ENCODE results near the gene GPHN.

The GPHN gene

DNA sequence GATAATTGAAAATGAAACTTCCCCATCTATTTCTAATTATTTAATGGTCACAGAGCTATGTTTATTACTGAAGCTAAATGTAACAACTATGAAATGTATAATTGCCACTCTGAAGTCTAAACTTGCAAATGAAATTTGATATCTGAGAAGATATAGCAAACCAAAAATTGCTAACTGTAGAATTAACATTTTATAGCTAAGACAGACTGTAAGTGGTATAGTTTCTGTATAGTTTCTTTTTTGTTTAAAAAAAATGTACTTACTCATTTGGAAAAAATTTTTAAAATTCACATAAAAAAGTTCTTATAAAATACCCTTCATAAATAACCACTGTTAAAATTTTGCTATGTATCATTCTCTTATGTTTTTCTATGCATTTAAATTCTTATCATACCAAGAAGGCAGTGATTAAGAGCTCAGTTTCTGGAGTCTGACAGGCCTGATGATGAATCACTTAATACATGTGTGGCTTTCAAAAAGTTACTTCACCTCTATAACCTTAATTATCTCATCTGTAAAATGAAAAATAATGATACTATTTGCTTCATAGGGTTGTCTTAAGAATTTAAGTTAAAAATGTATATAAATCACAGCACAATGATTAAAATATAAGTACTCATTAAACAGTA is 466.6 kb downstream of the GPHN start:
- H3K27me3 ChIP-seq (ENCODE audit: control insufficient read depth, insufficient read depth, low read length) = no peaks in the 10 kb centered on the region
- H3K9ac ChIP-seq (ENCODE audit: low read length) = no peak overlapping the region
- H3K9me3 ChIP-seq (ENCODE audit: control insufficient read depth, low read depth, low read length) = no peaks in the 10 kb centered on the region
- no peak overlapping the region for H3K4me3 ChIP-seq (ENCODE audit: low read length)
- H3K4me1 ChIP-seq (ENCODE audit: control insufficient read depth, low read depth, low read length) = no peaks in the 10 kb centered on the region
- no peaks in the 10 kb centered on the region for H3K36me3 ChIP-seq (ENCODE audit: control insufficient read depth, low read depth, low read length)
- H3K27ac ChIP-seq (ENCODE audit: low read length) = no peak overlapping the region

DNA sequence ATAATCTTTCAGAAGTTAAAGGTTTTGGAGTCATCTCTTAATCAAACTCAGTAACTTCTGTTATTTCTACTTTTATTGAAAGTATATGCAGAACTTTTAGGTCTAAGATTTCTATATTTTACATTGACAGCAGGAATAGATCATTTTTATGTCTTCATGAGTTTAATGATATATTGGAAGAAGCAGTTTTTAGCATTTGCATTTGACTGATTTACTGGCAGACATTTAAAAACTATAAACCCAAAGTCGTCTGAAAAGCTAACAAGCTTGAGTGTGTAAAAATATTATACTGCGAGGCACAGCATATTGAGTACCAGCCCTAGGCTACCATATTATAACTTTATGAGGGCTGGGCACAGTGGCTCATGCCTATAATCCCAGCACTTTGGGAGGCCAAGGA is 467.3 kb downstream of the GPHN start:
- no peak overlapping the region for H3K27ac ChIP-seq (ENCODE audit: low read length)
- no peaks in the 10 kb centered on the region for H3K4me1 ChIP-seq (ENCODE audit: control insufficient read depth, low read depth, low read length)
- H3K36me3 ChIP-seq (ENCODE audit: control insufficient read depth, low read depth, low read length) = no peaks in the 10 kb centered on the region
- H3K27me3 ChIP-seq (ENCODE audit: control insufficient read depth, insufficient read depth, low read length) = no peaks in the 10 kb centered on the region
- H3K9ac ChIP-seq (ENCODE audit: low read length) = no peak overlapping the region
- no peaks in the 10 kb centered on the region for H3K9me3 ChIP-seq (ENCODE audit: control insufficient read depth, low read depth, low read length)
- no peak overlapping the region for H3K4me3 ChIP-seq (ENCODE audit: low read length)

- Histone ChIP-seq H3K9me3 (ENCODE audit: control insufficient read depth, low read depth, low read length) (no peaks in the 10 kb centered on the region), H3K4me3 (ENCODE audit: low read length) (no peak overlapping the region), H3K27ac (ENCODE audit: low read length) (no peak overlapping the region), H3K27me3 (ENCODE audit: control insufficient read depth, insufficient read depth, low read length) (no peaks in the 10 kb centered on the region), H3K36me3 (ENCODE audit: control insufficient read depth, low read depth, low read length) (no peaks in the 10 kb centered on the region), H3K9ac (ENCODE audit: low read length) (no peak overlapping the region), H3K4me1 (ENCODE audit: control insufficient read depth, low read depth, low read length) (no peaks in the 10 kb centered on the region)
These were observed 471.4 kb downstream of the GPHN start for GRCh38 chr14:66979101-66979974.

GRCh38 chr14:66982247-66982646 is 474.3 kb downstream of the GPHN start:
- Histone ChIP-seq H3K9ac (ENCODE audit: low read length) (no peak overlapping the region), H3K4me1 (ENCODE audit: control insufficient read depth, low read depth, low read length) (no peaks in the 10 kb centered on the region), H3K27ac (ENCODE audit: low read length) (no peak overlapping the region), H3K9me3 (ENCODE audit: control insufficient read depth, low read depth, low read length) (no peaks in the 10 kb centered on the region), H3K36me3 (ENCODE audit: control insufficient read depth, low read depth, low read length) (no peaks in the 10 kb centered on the region), H3K27me3 (ENCODE audit: control insufficient read depth, insufficient read depth, low read length) (no peaks in the 10 kb centered on the region), H3K4me3 (ENCODE audit: low read length) (no peak overlapping the region)

- no peak overlapping the region for H3K4me3 ChIP-seq (ENCODE audit: low read length)
- H3K4me1 ChIP-seq (ENCODE audit: control insufficient read depth, low read depth, low read length) = no peaks in the 10 kb centered on the region
- no peak overlapping the region for H3K27ac ChIP-seq (ENCODE audit: low read length)
- H3K9me3 ChIP-seq (ENCODE audit: control insufficient read depth, low read depth, low read length) = no peaks in the 10 kb centered on the region
- no peak overlapping the region for H3K9ac ChIP-seq (ENCODE audit: low read length)
- H3K27me3 ChIP-seq (ENCODE audit: control insufficient read depth, insufficient read depth, low read length) = no peaks in the 10 kb centered on the region
- H3K36me3 ChIP-seq (ENCODE audit: control insufficient read depth, low read depth, low read length) = no peaks in the 10 kb centered on the region
These were observed 484.8 kb downstream of the GPHN start for GRCh38 chr14:66992776-66993175.

DNA sequence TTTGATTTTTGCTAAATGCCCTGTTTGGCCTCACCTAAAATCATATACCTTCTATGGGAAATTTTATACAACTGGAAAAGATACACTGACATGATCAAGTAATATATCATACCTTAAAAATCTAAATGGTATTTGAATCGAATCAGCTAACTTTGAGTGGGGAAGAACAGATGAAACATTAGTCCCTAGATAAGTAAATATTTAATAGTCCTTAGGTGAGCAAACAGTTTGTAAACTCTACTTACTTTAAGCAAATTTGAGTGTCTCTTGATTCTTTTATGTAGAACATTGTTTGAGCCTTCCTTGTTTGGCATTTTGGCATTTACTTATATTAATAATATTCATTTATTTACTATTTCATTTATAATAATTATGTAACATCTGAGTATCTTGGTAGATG is 485.6 kb downstream of the GPHN start:
- no peak overlapping the region for H3K9ac ChIP-seq (ENCODE audit: low read length)

DNA sequence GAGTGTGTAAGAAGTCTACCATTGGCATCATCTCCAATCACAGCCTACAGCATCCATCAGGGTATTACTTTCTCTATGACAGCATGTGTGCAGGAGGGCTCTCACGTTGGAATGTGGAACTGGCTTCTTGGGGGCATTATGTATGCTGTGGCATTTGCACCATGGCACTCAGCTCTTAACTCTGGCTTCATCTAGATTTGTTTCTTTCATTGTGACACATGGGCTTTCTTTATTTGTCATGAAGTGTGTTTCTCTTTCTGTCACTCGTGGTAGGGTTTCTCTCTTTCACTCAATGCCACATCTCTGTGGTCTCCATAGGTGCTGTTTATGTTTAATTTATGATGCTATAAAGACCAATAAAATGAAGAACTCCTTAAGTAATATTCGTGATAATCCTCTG is 490.1 kb downstream of the GPHN start:
- H3K4me1 ChIP-seq (ENCODE audit: control insufficient read depth, low read depth, low read length) = no peaks in the 10 kb centered on the region
- H3K27ac ChIP-seq (ENCODE audit: low read length) = no peak overlapping the region
- H3K4me3 ChIP-seq (ENCODE audit: low read length) = no peak overlapping the region
- no peaks in the 10 kb centered on the region for H3K9me3 ChIP-seq (ENCODE audit: control insufficient read depth, low read depth, low read length)
- H3K9ac ChIP-seq (ENCODE audit: low read length) = no peak overlapping the region
- no peaks in the 10 kb centered on the region for H3K36me3 ChIP-seq (ENCODE audit: control insufficient read depth, low read depth, low read length)
- H3K27me3 ChIP-seq (ENCODE audit: control insufficient read depth, insufficient read depth, low read length) = no peaks in the 10 kb centered on the region

More for the DNA sequence above, 485.6 kb downstream of the GPHN start:
- Histone ChIP-seq H3K36me3 (ENCODE audit: control insufficient read depth, low read depth, low read length) (no peaks in the 10 kb centered on the region), H3K27me3 (ENCODE audit: control insufficient read depth, insufficient read depth, low read length) (no peaks in the 10 kb centered on the region), H3K27ac (ENCODE audit: low read length) (no peak overlapping the region), H3K9me3 (ENCODE audit: control insufficient read depth, low read depth, low read length) (no peaks in the 10 kb centered on the region), H3K4me1 (ENCODE audit: control insufficient read depth, low read depth, low read length) (no peaks in the 10 kb centered on the region), H3K4me3 (ENCODE audit: low read length) (no peak overlapping the region)

GRCh38 chr14:66999978-67000377 is 492.0 kb downstream of the GPHN start:
- Histone ChIP-seq H3K27me3 (ENCODE audit: control insufficient read depth, insufficient read depth, low read length) (no peaks in the 10 kb centered on the region), H3K9ac (ENCODE audit: low read length) (no peak overlapping the region), H3K27ac (ENCODE audit: low read length) (no peak overlapping the region), H3K4me1 (ENCODE audit: control insufficient read depth, low read depth, low read length) (no peaks in the 10 kb centered on the region), H3K9me3 (ENCODE audit: control insufficient read depth, low read depth, low read length) (no peaks in the 10 kb centered on the region), H3K4me3 (ENCODE audit: low read length) (no peak overlapping the region), H3K36me3 (ENCODE audit: control insufficient read depth, low read depth, low read length) (no peaks in the 10 kb centered on the region)

- Histone ChIP-seq H3K27ac (ENCODE audit: low read length) (no peak overlapping the region), H3K9me3 (ENCODE audit: control insufficient read depth, low read depth, low read length) (no peaks in the 10 kb centered on the region), H3K4me1 (ENCODE audit: control insufficient read depth, low read depth, low read length) (no peaks in the 10 kb centered on the region), H3K9ac (ENCODE audit: low read length) (no peak overlapping the region), H3K36me3 (ENCODE audit: control insufficient read depth, low read depth, low read length) (no peaks in the 10 kb centered on the region), H3K27me3 (ENCODE audit: control insufficient read depth, insufficient read depth, low read length) (no peaks in the 10 kb centered on the region), H3K4me3 (ENCODE audit: low read length) (no peak overlapping the region)
These were observed 495.2 kb downstream of the GPHN start for GRCh38 chr14:67002994-67003753.

DNA sequence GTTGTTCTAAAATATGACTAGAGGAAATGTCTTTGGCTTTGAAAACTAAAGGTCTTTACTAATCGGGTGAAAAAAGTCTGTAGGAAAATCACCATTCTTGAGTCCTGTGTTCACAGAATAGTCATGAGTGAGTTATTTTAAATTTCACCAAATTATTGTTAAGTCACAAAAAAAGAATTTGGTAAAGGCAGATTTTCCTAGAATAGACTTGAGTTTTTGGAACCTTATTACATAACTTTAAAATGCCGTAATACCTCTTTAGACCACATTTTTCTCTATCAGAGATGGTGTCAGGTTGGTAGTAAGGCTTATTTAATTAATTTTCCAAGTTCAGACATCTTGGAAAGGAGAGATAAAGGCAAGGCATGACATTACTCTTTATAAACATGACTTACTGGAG is 496.6 kb downstream of the GPHN start:
- H3K4me1 ChIP-seq (ENCODE audit: control insufficient read depth, low read depth, low read length) = no peaks in the 10 kb centered on the region
- no peaks in the 10 kb centered on the region for H3K36me3 ChIP-seq (ENCODE audit: control insufficient read depth, low read depth, low read length)
- no peaks in the 10 kb centered on the region for H3K27me3 ChIP-seq (ENCODE audit: control insufficient read depth, insufficient read depth, low read length)
- H3K9ac ChIP-seq (ENCODE audit: low read length) = no peak overlapping the region
- no peak overlapping the region for H3K4me3 ChIP-seq (ENCODE audit: low read length)
- H3K9me3 ChIP-seq (ENCODE audit: control insufficient read depth, low read depth, low read length) = no peaks in the 10 kb centered on the region
- H3K27ac ChIP-seq (ENCODE audit: low read length) = no peak overlapping the region

- H3K36me3 ChIP-seq (ENCODE audit: control insufficient read depth, low read depth, low read length) = no peaks in the 10 kb centered on the region
- H3K9ac ChIP-seq (ENCODE audit: low read length) = no peak overlapping the region
- H3K4me1 ChIP-seq (ENCODE audit: control insufficient read depth, low read depth, low read length) = no peaks in the 10 kb centered on the region
- no peak overlapping the region for H3K4me3 ChIP-seq (ENCODE audit: low read length)
- H3K27ac ChIP-seq (ENCODE audit: low read length) = no peak overlapping the region
- H3K9me3 ChIP-seq (ENCODE audit: control insufficient read depth, low read depth, low read length) = no peaks in the 10 kb centered on the region
- H3K27me3 ChIP-seq (ENCODE audit: control insufficient read depth, insufficient read depth, low read length) = no peaks in the 10 kb centered on the region
These were observed 502.7 kb downstream of the GPHN start for GRCh38 chr14:67010602-67011001.

Data from iPS-18a (cell line).